Body of pancreas (tissue), 4 donors: ENCODE results near the gene TULP1.

ENCODE experiments used
- CTCF ChIP-seq, 7 experiments: fragments of 450-650 bp in 4 of 7; fragments of 200-600 bp in 3 of 7; sonication (generic) in 3 of 7; IDR thresholded peaks; one replicate each; pipeline ENCODE4 v1.5.1; 2016 to 2019; ENCODE audit warnings: antibody characterized with exemption in 7 of 7
- POLR2A ChIP-seq, 3 donors: fragments of 450-650 bp; IDR thresholded peaks; one replicate each; pipeline ENCODE4 v1.6.1; 2016; ENCODE audit warnings: antibody characterized with exemption in 3 of 3, mild to moderate bottlenecking in 2 of 3

- TF ChIP-seq POLR2A (IDR thresholded peaks at IDR 0.05) (no peak), CTCF (IDR thresholded peaks at IDR 0.05) (no peak)
Measured at GRCh38 chr6:35454391-35455110, 58.1 kb downstream of the TULP1 start.
